ENCODE results near the gene FAM204A. TPM values are rescaled to one million over a fixed set of nuclear protein-coding genes. Genes with fewer than 3 reads are reported as not detected.

FAM204A gene
- total and polyA plus RNA-seq, 2 of the 13 experiments (the other 11 are each of a cell fraction or from before 2014, with no cell fraction given), result 9.2 to 61.0 TPM

DNA sequence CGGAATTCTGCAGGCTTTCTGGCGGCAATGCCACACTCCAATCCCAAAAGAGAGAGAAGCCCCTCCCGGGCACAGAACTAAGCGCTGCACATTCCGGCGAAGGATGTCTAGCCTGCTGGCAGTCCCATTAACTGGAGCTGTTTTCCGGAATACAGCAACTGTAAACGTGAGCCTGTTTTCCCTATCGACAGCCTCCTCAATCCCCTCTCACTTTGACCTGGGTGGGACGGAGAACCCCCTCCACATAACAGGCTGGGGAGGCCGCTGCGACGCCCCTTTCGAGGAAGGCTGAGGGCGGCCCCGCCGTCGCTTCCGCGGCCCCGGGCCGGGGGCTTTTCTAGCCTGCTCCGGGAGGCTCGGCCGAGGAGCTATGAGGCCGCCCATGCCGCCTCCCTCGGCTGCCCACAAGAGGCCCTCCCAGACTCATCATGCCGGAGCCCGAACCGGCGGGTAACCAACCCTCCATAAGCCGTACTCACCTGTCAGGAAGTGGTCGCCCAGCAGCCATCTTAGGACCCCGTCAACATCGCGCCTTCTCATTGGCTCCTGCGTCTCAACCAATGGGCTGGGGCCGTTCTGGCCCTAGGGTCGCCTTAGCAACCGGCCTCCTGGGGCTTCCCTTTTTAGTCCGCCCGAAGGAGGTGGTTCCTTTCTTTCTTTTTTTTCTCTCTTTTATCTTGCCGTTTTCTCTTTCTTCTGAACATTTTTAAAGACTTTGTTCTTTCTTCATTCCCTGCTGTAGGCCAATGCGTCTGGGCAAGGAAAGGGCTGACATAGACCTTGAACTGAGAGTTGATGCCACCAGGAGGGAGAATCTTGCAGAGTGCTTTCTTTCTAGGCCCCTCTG lies at the start of gene FAM204A (continued):
- no peak for TF ChIP-seq ZNF138 (CRISPR knock-in tag; IDR thresholded peaks at IDR 0.05; ENCODE audit: low read depth)
- no peak for TF ChIP-seq SMARCE1 (IDR thresholded peaks at IDR 0.05; ENCODE audit: borderline replicate concordance)
- TF ChIP-seq LRRFIP1 (CRISPR knock-in tag; conservative IDR thresholded peaks at IDR 0.05), result no peak
- TF ChIP-seq GABPA (IDR thresholded peaks at IDR 0.05; ENCODE audit: low read depth, low read length), result no peak
- TF ChIP-seq GABPA (CRISPR knock-in tag; IDR thresholded peaks at IDR 0.05; ENCODE audit: low read depth), result peak; percentile 75
- no peak for TF ChIP-seq CREB3 (CRISPR knock-in tag; IDR thresholded peaks at IDR 0.05)
- no peak for TF ChIP-seq ZNF282 (IDR thresholded peaks at IDR 0.05; ENCODE audit: partially characterized antibody)
- TF ChIP-seq ZC3H4 (CRISPR knock-in tag; IDR thresholded peaks at IDR 0.05; ENCODE audit: borderline replicate concordance), result no peak
- peak; percentile 49; the same call in 1 of the 2 replicates for TF ChIP-seq REPIN1 (CRISPR knock-in tag; IDR thresholded peaks at IDR 0.05; ENCODE audit: borderline replicate concordance, low read depth)
- TF ChIP-seq, protein P1, sequence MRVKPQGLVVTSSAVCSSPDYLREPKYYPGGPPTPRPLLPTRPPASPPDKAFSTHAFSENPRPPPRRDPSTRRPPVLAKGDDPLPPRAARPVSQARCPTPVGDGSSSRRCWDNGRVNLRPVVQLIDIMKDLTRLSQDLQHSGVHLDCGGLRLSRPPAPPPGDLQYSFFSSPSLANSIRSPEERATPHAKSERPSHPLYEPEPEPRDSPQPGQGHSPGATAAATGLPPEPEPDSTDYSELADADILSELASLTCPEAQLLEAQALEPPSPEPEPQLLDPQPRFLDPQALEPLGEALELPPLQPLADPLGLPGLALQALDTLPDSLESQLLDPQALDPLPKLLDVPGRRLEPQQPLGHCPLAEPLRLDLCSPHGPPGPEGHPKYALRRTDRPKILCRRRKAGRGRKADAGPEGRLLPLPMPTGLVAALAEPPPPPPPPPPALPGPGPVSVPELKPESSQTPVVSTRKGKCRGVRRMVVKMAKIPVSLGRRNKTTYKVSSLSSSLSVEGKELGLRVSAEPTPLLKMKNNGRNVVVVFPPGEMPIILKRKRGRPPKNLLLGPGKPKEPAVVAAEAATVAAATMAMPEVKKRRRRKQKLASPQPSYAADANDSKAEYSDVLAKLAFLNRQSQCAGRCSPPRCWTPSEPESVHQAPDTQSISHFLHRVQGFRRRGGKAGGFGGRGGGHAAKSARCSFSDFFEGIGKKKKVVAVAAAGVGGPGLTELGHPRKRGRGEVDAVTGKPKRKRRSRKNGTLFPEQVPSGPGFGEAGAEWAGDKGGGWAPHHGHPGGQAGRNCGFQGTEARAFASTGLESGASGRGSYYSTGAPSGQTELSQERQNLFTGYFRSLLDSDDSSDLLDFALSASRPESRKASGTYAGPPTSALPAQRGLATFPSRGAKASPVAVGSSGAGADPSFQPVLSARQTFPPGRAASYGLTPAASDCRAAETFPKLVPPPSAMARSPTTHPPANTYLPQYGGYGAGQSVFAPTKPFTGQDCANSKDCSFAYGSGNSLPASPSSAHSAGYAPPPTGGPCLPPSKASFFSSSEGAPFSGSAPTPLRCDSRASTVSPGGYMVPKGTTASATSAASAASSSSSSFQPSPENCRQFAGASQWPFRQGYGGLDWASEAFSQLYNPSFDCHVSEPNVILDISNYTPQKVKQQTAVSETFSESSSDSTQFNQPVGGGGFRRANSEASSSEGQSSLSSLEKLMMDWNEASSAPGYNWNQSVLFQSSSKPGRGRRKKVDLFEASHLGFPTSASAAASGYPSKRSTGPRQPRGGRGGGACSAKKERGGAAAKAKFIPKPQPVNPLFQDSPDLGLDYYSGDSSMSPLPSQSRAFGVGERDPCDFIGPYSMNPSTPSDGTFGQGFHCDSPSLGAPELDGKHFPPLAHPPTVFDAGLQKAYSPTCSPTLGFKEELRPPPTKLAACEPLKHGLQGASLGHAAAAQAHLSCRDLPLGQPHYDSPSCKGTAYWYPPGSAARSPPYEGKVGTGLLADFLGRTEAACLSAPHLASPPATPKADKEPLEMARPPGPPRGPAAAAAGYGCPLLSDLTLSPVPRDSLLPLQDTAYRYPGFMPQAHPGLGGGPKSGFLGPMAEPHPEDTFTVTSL (CRISPR knock-in tag; IDR thresholded peaks at IDR 0.05; ENCODE audit: borderline replicate concordance), result no peak
- TF ChIP-seq CAMTA2 (CRISPR knock-in tag; IDR thresholded peaks at IDR 0.05; ENCODE audit: borderline replicate concordance), result no peak
- TF ChIP-seq, protein P2, sequence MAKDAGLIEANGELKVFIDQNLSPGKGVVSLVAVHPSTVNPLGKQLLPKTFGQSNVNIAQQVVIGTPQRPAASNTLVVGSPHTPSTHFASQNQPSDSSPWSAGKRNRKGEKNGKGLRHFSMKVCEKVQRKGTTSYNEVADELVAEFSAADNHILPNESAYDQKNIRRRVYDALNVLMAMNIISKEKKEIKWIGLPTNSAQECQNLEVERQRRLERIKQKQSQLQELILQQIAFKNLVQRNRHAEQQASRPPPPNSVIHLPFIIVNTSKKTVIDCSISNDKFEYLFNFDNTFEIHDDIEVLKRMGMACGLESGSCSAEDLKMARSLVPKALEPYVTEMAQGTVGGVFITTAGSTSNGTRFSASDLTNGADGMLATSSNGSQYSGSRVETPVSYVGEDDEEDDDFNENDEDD (CRISPR knock-in tag; IDR thresholded peaks at IDR 0.05; ENCODE audit: borderline replicate concordance), result no peak
- no peak for TF ChIP-seq MATR3 (CRISPR knock-in tag; IDR thresholded peaks at IDR 0.05)
- no peak for TF ChIP-seq ZFP36L1 (CRISPR knock-in tag; IDR thresholded peaks at IDR 0.05)
- no peak for TF ChIP-seq ZNF34 (CRISPR knock-in tag; IDR thresholded peaks at IDR 0.05; ENCODE audit: borderline replicate concordance)
- TF ChIP-seq, protein P3, sequence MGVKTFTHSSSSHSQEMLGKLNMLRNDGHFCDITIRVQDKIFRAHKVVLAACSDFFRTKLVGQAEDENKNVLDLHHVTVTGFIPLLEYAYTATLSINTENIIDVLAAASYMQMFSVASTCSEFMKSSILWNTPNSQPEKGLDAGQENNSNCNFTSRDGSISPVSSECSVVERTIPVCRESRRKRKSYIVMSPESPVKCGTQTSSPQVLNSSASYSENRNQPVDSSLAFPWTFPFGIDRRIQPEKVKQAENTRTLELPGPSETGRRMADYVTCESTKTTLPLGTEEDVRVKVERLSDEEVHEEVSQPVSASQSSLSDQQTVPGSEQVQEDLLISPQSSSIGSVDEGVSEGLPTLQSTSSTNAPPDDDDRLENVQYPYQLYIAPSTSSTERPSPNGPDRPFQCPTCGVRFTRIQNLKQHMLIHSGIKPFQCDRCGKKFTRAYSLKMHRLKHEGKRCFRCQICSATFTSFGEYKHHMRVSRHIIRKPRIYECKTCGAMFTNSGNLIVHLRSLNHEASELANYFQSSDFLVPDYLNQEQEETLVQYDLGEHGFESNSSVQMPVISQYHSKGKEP (CRISPR knock-in tag; IDR thresholded peaks at IDR 0.05), result no peak
- peak; percentile 98 for TF ChIP-seq KDM5A (IDR thresholded peaks at IDR 0.05; ENCODE audit: borderline replicate concordance, low read length)
